Muscle layer of colon (tissue), 2 donors: ENCODE results near the gene CCDC88A.
"Not testable (repeated sequence)": the region's sequence is repeated elsewhere in the genome, so short reads cannot be mapped to it uniquely, and the experiment has no call there.

Experiments used
- H3K27ac ChIP-seq: one replicate; pipeline ENCODE4 v1.7.0; 2013; ENCODE audit warnings: low read depth, mild to moderate bottlenecking, low read length, moderate library complexity
- H3K27me3 ChIP-seq, 2 donors: one replicate each; pipeline ENCODE4 v1.7.0; 2013; ENCODE audit warnings: low read length in 2 of 2, mild to moderate bottlenecking in 2 of 2; ENCODE audit not compliant: insufficient read depth in 2 of 2, control insufficient read depth in 1 of 2
- H3K36me3 ChIP-seq: one replicate; pipeline ENCODE4 v1.7.0; 2013; ENCODE audit warnings: mild to moderate bottlenecking, low read length; ENCODE audit not compliant: insufficient read depth
- H3K4me1 ChIP-seq: one replicate; pipeline ENCODE4 v1.7.0; 2013; ENCODE audit warnings: mild to moderate bottlenecking, low read length; ENCODE audit not compliant: insufficient read depth
- H3K4me3 ChIP-seq, 2 donors: one replicate each; pipeline ENCODE4 v1.7.0; 2013; ENCODE audit warnings: low read length in 2 of 2, low read depth in 1 of 2, mild to moderate bottlenecking in 1 of 2, moderate library complexity in 1 of 2
- H3K9ac ChIP-seq: one replicate; pipeline ENCODE4 v1.7.0; 2013; ENCODE audit warnings: low read length
- H3K9me3 ChIP-seq: one replicate; pipeline ENCODE4 v1.7.0; 2013; ENCODE audit warnings: mild to moderate bottlenecking, low read length
- donor health status: abdominal sarcoma.
- donor health status: Adenocarcinoma of cecum.

Gene CCDC88A

DNA sequence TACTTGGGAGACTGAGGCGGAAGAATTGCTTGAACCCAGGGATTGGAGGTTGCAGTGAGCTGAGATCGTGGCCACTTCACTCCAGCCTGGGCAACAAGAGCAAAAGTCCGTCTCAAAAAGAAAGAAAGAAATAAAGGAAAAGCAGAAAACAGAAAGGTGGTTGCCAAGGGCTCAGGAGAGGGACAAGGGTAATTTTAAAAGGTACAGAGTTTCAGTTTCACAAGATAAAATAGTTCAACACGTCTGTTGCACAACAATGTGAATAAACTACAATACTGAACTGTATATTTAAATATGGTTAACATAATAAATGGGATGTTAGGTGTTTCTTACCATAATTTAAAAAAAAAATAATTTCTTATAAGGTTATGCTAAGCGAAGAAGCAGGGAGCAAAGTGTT, 174.2 kb downstream of the CCDC88A start:
- Histone ChIP-seq H3K27ac (no peak overlapping the region), H3K9ac (no peak overlapping the region), H3K4me3 (no peak overlapping the region), H3K27me3 (no peaks in the 10 kb centered on the region), H3K36me3 (peaks cover 22% of the 10 kb centered on the region), H3K9me3 (no peaks in the 10 kb centered on the region), H3K4me1 (no peaks in the 10 kb centered on the region)

DNA sequence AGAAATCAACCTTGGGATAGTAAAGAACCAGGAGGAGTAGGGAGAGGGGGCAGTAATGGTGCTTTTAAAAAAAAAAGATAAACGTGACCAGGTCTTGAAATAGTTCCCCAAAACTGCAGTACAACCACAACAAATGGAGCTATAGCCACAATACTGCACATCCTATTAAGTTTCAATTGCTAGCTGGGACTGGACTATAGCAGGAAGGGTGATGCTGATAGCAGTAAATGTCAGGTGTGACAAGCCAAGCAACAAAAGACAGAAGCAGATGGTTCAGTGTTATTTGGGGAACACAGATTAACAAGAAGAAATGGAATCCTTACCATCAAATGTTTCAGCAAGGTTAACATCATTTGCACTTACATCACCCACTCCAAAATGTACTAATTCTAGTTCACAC, 177.0 kb downstream of the CCDC88A start:
- no peak overlapping the region for H3K27ac ChIP-seq
- no peaks in the 10 kb centered on the region for H3K9me3 ChIP-seq
- H3K36me3 ChIP-seq, result peaks cover 30% of the 10 kb centered on the region
- no peaks in the 10 kb centered on the region for H3K4me1 ChIP-seq
- no peak overlapping the region for H3K4me3 ChIP-seq
- H3K27me3 ChIP-seq, result no peaks in the 10 kb centered on the region
- no peak overlapping the region for H3K9ac ChIP-seq

DNA sequence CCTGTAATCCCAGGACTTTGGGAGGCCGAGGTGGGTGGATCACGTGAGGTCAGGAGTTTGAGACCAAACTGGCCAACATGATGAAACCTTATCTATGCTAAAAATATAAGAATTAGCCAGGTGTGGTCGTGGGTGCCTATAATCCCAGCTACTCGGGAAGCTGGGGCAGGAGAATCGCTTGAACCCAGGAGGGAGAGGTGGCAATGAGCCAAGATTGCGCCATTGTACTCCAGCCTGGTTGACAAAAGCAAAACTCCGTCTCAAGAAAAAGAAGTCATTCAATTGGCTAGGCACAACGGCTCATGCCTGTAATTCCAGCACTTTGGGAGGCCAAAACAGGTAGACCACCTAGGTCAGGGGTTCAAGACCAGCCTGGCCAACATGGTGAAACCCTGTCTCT, 178.1 kb downstream of the CCDC88A start:
- H3K4me1 ChIP-seq, H3K27ac ChIP-seq, H3K4me3 ChIP-seq, H3K9ac ChIP-seq, H3K27me3 ChIP-seq, H3K9me3 ChIP-seq: not testable (repeated sequence)
- H3K36me3 ChIP-seq, result peaks cover 34% of the 10 kb centered on the region

DNA sequence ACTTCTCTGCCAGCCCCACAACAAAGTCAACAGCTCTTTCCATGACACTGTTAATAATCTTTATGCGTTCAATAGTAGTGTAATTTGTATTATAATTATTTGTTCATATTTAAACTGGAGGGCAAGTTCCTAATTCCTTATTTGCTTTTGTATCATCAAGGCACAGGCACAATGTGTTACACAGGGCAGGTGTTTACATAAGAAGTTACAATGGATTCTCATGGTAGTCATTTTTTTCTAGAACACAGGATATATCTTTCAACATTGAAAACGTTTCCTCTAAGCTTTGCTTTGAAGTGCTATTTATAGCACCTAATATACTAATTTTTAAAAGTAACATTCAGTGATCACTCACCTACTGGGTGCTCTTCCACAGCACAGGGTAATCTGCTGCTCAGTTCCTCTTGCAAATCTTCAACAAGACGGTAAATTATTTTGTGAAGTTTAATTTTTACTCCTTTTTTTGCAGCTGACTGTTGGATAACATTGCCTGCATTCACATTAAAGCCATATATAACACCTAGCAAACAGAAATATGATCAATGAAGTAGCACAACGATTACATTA, 179.9 kb downstream of the CCDC88A start:
- Histone ChIP-seq H3K9ac (no peak overlapping the region), H3K27me3 (no peaks in the 10 kb centered on the region), H3K4me3 (no peak overlapping the region), H3K9me3 (no peaks in the 10 kb centered on the region), H3K36me3 (peaks cover 43% of the 10 kb centered on the region), H3K4me1 (no peaks in the 10 kb centered on the region), H3K27ac (no peak overlapping the region)
